Activated CD4-positive, alpha-beta T cell treated with anti-CD3 and anti-CD28 coated beads for 24 hours (primary cell): Measurements from ENCODE around the gene B3GAT3.
"Not testable (repeated sequence)": the region's sequence is repeated elsewhere in the genome, so short reads cannot be mapped to it uniquely, and the experiment has no call there.

Source experiments
- DNase-seq, 2 donors: peaks; one replicate each; pipeline ENCODE4 v3.0.0-alpha.2; 2020; ENCODE audit warnings: low read depth in 2 of 2

Gene B3GAT3

GRCh38 chr11:62621567-62622470 is at the start of gene B3GAT3:
Gene B3GAT3, minus strand, starts transcription at chr11:62621986. Its CDS starts 39 bp downstream, at chr11:62621947.
- peak; percentile 89 to 96 for DNase-seq

GRCh38 chr11:62671236-62671607 is 49.4 kb upstream of the B3GAT3 start:
- no peak for DNase-seq

GRCh38 chr11:62669420-62670161 is 47.8 kb upstream of the B3GAT3 start:
- DNase-seq, result no peak

- DNase-seq, result no peak
Observed at GRCh38 chr11:62667460-62667859, 45.7 kb upstream of the B3GAT3 start.

- DNase-seq, result no peak
Observed at GRCh38 chr11:62666259-62666926, 44.6 kb upstream of the B3GAT3 start.

- DNase-seq, result peak in 1 of 2 donors; percentile 43
Observed at GRCh38 chr11:62665599-62666258, 43.9 kb upstream of the B3GAT3 start.

- DNase-seq, result peak; percentile 94
Observed at GRCh38 chr11:62665075-62665598, 43.4 kb upstream of the B3GAT3 start, which contains the start of the genes C11orf98 and CSKMT. Gene C11orf98, minus strand, starts transcription at chr11:62665210. Its CDS starts 41 bp downstream, at chr11:62665169. Gene CSKMT, plus strand, starts transcription at chr11:62665312. Its CDS starts 568 bp downstream, at chr11:62665880.

GRCh38 chr11:62664405-62665074 is 42.8 kb upstream of the B3GAT3 start:
- no peak for DNase-seq

GRCh38 chr11:62656796-62657429 is 35.1 kb upstream of the B3GAT3 start:
- no peak for DNase-seq

- no peak for DNase-seq
Observed at GRCh38 chr11:62654297-62654696, 32.5 kb upstream of the B3GAT3 start.

GRCh38 chr11:62652161-62653006 is 30.6 kb upstream of the B3GAT3 start:
- no peak for DNase-seq

- not testable (repeated sequence) for DNase-seq
Observed at GRCh38 chr11:62650283-62650682, 28.5 kb upstream of the B3GAT3 start.

GRCh38 chr11:62649486-62649885 is 27.7 kb upstream of the B3GAT3 start:
- no peak for DNase-seq

GRCh38 chr11:62648967-62649364 is 27.2 kb upstream of the B3GAT3 start:
- no peak for DNase-seq

GRCh38 chr11:62648185-62648966 is 26.6 kb upstream of the B3GAT3 start:
- no peak for DNase-seq

- DNase-seq, result no peak
Observed at GRCh38 chr11:62647609-62648005, 25.8 kb upstream of the B3GAT3 start.

GRCh38 chr11:62646825-62647608 is 25.2 kb upstream of the B3GAT3 start:
- DNase-seq, result no peak
